Jurkat, Clone E6-1 (cell line): ENCODE results near the gene ZNF462.

ENCODE experiments used
- DNase-seq: peaks from one replicate; pipeline ENCODE4 v3.0.0-alpha.2; 2011; ENCODE audit warnings: low read depth, low spot score
- H3K4me3 ChIP-seq: 2 replicates; pipeline ENCODE4 v1.5.1; 2011; ENCODE audit warnings: mild to moderate bottlenecking, low read length, control low read depth, moderate library complexity

Gene ZNF462

DNA sequence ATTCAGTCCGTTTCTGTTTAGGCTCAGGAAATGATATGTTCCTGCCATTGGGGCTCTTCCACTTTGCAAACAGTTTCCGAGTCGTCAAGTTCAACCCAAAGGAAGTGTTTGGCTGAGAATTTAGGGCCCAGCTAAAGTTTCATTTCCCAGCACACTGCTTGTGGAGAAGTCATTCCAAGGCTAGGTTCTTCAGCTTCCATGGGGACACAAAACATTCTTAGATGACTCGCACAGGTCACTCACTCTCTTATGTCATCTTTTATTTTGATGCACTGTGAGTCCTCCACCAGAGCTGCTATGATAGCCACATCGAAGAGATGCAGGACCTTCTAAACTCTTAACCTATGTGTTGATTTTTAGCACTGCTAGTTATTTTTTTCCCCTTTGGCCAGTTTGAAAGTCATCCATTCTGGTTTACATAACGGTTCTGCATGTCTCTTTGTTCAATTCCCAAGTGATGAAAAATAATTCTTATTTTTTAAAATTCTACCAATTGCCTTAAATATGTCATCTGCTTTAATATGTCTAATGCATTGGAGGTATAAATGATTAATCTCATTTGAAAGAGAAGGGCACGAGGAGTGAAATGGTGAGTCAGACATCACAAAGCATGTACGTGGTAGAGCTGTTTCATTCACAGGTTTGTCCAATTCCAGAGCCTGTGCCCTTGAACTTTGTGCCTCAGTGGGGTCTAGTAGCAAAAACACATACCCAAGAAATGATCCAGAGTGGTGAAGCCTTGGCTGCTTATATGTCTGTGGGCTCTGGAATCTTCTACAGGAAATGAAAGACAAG lies 84.3 kb downstream of the ZNF462 start:
- no peak overlapping the region for H3K4me3 ChIP-seq
- DNase-seq, result no peak

DNA sequence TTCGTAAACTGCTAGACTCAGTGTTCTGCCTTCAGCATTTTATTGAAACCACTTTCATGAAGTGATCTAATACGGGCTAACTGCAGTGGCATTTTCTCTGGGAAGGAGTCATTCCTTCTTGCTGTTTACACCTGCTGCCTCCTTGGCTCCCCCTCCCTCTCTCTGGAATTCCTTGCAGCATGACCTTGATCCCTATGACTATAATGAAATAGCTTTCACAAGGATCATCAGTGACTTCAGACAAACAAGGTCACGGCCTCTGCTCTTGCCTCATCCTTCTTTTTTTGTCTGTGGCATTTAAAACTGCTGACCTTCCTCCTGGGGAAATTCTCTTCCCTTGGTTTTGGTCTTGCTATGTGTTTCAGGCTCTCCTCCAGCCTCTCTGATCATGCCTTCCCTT lies 90.2 kb downstream of the ZNF462 start:
- no peak for DNase-seq

DNA sequence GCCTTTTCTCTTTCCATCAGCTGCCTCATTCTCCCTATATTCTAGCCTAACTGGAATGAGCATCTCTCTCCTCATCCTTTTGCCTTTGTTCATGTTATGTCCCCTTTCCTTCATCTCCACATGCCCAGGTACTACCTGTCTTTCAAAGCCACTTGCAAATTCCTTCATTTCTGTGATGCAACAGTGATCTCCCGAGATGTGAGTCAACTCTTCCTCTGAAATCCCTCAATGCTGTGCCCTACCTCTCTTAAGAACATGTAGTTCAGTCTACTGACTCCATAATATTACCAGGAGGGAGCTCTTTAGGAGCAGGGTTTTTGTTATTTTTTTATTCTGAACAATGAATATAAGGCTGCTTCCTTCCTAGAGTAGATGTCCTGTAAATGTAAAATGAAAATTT lies 91.6 kb downstream of the ZNF462 start:
- no peak overlapping the region for H3K4me3 ChIP-seq
- no peak for DNase-seq

More for the DNA sequence above, 90.2 kb downstream of the ZNF462 start:
- no peak overlapping the region for H3K4me3 ChIP-seq

DNA sequence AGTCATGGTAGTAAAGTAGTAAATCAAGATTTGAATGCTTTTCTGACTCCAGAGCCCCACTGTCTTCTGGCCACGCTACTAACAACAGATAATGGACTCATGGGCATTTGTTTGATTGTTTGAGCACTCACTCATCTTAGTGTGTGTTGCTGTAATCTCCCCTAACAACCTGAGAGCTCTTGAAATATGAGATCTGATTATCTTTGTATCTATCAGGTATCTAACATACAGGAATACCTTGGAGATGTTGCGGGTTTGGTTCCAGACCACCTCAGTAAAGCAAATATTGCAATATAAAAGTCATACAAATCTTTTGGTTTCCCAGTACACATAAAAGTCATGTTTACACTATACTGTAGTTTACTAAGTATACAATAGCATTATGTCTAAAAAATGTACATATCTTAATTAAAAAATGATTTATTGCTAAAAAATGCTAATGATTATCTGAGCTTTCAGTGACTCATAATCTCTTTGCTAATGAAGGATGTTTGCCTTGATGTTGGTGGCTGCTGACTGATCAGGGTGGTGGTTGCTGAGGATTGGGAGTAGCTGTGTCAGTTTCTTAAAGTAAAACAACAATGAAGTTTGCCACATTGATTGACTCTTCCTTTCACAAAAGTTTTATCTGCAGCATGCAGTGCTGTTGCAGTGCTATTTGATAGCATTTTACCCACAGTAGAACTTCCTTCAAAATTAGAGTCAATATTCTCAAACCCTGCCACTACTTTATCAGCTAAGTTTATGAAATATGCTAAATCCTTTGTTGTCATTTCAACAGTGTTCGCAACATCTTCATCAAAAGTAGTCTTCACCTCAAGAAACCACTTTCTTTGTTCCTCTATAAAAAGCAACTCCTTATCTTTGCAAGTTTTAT lies 92.2 kb downstream of the ZNF462 start:
- peak; percentile 93 for DNase-seq
- H3K4me3 ChIP-seq, result no peak overlapping the region

DNA sequence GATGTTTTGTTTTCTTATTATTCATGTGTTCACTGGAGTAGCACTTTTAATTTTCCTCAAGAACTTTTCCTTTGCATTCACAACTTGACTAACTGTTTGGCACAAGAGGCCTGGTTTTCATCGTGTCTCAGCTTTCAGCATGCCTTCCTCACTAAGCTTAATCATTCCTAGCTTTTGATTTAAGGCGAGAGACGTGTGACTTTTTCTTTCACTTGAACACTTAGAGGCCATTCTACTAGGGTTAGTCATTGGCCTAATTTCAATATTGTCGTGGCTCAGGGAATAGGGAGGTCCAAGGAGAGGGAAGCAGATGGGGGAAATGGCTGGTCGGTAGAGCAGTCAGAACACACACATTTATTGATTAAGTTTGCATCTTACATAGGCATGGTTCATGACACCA lies 94.0 kb downstream of the ZNF462 start:
- DNase-seq, result no peak
- no peak overlapping the region for H3K4me3 ChIP-seq

DNA sequence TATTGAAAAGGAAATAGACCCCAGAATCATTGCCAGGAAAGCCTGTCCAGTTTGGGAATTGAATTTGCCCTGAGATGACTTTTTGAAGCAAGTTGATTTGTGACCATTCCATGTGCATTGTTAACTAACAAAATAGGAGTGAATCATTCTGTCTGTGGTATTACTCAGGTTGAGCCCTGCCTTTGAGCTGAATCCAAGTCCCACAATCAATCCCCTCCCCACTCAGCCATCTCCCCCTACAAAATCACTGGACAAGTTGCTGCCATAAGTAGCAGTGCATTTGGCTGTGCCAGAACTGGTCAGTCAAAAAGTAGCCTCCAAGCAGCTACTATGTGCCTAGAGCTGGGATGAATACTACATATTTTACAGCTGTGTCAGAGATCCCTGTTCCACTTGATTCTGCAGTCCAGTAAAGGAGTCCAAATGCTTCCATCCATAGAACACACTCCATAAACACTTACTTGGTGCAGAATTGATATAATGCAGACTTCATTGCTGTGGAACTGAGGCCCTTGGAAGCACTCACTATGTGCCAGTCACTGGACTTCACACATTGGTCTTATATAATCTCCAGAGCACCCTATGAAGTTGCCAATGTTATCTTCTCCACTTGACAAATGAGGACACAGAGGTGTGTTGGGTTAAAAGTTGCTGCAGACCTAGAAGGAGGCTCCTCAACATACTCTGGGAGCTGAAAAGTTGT lies 96.1 kb downstream of the ZNF462 start:
- no peak overlapping the region for H3K4me3 ChIP-seq
- DNase-seq, result no peak

DNA sequence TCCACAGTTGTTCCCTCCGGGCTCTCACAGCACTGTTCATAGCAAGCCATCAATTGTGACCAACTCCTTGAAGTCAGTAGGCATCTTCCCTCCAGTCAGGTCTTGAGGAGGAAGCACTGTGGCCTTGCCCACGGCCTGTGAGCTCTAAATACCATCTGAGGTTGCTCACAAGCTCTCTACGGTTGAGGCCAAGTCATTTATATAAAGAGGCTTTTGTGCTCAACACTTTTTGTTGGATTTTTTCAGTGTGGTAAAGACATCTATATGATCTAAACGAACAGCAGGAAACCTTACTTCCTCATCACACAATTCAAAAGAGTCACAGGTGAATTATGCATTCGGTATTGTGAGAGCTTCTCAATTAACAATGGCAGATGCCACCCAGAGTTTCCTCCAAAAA lies 97.3 kb downstream of the ZNF462 start:
- peak; percentile 88 for DNase-seq
- H3K4me3 ChIP-seq, result no peak overlapping the region

DNA sequence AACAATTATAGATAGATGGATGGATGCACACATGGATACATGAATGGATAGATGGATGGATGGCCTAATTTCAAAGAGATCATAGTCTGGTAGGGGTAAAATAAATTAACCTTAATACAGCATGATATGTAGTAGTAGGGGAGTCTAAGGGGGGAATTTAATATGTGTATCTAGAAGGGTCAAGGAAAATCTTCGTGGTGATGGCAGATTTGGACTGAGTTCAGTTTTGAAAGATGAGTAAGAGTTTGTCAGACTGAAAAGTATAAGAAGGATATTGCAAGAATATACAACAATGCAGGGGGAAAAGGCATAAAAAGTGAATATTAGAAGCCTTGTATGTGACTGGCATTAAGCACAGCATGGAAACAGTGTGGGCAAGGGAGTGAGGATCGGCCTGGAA lies 98.7 kb downstream of the ZNF462 start:
- H3K4me3 ChIP-seq, result no peak overlapping the region
- DNase-seq, result no peak

DNA sequence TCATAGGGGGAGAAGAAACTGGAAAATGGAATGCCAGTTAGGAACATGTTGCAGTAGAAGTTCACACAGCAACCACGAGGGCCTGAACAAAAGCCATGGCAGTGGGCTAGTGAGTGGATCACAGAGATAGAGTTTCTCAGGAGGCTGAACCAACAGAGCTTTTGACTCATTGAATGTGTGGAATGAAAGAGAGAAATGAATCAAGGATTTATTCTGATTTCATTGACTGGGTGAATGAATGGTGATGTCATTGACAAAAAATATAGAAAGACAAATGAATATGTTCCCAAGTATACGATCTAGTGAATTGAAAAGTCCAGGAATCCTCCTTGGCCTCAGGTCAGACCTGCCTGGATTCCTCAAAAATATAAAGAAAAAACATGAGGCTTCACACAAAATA lies 99.2 kb downstream of the ZNF462 start:
- no peak for DNase-seq

DNA sequence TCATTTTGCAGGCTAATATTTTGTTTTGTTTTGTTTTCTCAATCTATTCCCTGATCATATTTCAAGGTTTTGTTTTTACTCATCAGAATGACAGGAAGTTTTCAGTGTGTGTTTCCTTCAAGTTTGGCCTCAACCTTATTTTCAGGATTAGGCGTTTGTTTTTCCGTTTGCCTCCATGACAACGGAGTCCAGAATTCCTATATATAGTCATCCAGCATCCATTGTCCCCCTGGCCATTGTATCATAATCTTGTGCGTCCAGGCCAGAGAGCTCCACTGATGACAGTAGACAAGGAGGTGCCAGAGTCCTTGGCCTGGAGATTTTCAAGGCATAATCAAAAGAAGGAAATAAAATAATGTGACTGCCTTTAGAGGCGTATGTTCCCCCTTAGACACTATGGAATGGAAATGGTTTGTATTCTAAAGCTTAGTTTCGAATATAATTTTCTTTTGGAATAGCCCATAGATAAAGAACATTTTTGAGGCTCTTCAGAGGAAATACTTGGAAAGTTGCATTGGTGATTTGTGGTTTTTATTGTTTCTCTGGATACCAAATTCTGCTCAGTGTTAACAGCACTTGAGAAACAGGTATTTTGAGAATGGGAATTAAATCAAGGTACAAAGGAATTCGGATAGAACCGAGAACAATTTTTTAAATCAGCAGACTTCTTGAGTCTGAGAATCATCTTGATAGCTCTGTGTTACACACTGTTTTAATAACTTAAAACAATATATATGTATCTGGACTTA lies 99.8 kb downstream of the ZNF462 start:
- DNase-seq, result no peak
- H3K4me3 ChIP-seq, result no peak overlapping the region

More for the DNA sequence above, 99.2 kb downstream of the ZNF462 start:
- H3K4me3 ChIP-seq, result no peak overlapping the region

DNA sequence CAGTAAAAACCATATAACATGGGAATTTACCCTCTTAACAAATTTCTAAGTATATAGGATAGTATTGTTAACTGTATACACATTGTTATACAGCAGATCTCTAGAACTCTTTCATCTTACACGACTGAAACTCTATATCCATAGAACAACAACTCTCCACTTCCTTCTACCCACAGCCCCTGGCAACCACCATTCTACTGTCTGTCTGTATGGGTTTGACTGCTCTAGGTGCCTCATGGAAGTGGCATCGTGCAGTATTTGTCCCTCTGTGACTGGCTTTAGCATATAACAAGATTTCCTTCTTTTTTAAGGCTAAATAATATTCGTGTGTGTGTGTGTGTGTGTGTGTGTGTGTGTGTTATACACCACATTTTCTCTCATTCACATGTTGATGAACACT lies 100.7 kb downstream of the ZNF462 start:
- H3K4me3 ChIP-seq, result no peak overlapping the region
- peak; percentile 52 for DNase-seq

DNA sequence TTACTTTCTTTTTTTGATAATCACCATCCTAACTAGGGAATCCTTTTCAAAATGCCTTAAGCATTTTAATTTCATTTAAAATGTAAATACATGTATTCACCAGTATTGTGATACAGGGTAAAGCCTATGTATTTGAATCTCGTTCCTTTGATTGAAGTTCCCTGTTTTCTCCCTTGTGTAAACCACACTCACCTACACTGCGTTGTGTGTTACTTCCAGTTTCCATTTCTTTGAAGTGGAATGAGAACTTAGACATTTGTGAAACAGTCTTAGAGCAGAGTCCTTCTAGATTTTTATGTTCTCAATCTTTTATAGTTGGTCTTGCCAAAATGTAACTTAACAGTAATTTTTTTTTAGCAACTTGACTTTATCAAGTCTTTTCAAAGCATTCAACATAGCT lies 101.4 kb downstream of the ZNF462 start:
- DNase-seq, result peak; percentile 80
- H3K4me3 ChIP-seq, result no peak overlapping the region

DNA sequence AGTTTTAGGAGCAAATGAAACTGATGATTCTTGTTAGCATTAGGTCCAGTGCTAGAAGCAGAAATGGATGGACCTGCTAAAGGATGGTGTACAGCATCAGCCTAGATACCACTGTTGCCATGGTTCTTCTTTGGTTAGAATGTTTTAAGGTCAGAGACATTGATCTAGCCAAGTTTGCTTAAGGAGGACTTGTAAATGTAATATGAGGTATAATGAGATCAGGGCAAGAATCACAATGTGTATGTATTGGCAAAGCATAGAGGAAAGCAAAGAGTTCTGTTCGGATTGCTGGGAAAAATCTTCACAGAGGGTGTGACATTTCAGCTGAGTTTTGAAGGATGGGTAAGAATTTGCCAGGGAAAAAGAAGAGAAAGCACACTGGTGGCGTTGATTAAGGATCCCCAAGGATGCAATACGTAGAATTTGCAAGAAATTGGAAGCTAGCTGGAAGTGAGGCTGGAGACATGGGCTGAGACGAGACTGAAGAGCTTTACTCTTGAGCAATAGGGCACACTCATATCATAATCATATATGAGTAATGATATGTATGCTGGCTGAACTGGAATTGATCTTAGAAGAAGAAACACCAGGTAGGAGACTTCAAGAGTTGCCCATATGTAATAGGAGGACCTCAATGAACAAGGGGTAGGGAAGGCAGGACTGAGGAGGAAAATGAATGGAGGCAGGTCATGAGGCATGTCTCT lies 102.0 kb downstream of the ZNF462 start:
- no peak overlapping the region for H3K4me3 ChIP-seq
- DNase-seq, result no peak

DNA sequence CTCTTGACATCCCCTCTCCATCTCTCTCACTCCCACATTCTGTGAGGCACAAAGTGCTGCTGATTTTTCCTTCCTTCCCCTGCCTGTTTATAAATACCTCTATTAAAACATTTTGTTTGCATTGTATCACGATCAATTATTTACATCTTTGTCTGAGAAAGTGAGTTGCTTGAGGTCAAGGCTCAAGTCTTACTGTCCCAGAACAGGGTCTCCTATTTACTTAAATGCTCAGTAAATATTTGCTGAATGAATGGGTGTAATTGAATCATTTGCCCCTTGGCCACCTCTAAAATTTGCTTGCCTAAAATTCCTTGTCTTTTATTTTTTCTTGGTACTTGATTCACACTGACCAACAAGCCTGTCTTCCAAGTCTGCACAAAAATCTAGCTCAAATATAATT lies 103.5 kb downstream of the ZNF462 start:
- no peak overlapping the region for H3K4me3 ChIP-seq
- no peak for DNase-seq

DNA sequence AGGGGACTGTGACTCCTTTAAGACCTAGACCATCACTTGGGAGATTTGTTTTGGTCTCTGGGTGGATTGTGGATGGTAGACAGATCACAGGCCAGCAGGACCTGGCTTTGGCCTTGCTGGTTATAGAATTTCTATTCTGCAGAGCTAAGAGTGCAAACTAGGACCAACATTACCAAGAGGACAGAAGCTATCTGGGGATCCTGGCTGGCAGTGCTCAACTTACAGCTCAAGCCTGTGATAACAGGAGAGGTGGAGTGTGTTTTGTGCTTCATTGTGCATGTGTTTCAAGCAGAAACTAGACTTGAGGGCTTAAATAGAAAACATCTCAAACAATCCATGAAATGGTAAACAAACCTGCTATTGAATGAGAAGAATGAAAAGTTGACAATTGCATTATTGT lies 106.7 kb downstream of the ZNF462 start:
- no peak overlapping the region for H3K4me3 ChIP-seq
- no peak for DNase-seq

DNA sequence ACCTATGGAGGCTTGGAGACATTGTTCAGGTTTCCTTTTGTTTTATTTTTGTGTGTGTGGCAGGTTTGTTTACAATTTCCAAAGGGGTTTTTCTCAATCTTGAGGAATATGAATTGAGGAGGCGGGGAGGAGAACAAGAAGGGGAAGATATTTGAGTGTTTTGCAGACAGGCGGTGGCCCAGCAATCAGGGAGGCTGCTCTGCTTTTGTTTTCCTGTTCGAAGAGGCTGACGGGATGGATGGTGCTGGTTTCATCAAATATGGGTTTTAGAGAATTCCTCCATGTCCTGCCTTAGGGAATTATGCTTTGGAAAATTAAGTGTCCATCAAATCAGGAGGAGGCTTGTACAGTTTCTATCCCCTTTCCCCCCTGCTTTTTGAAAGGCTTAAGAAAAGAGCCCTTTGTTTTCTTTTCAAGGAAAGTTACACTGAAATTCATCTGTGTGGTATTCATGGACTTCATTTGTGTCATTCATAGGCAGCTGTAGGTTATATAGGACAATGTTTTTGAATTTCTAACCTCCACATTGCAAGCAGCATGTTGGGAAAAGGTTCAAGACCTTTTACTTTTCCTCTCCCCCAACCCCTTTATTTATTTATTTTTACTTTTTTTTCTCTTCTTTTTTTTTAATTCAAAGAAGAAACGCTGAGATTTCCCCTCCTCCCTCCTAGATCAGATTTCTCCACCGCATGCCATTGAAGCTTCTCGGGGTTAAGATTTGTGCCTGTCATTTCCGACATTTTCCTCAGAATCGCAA lies 107.4 kb downstream of the ZNF462 start:
- DNase-seq, result no peak
- no peak overlapping the region for H3K4me3 ChIP-seq

DNA sequence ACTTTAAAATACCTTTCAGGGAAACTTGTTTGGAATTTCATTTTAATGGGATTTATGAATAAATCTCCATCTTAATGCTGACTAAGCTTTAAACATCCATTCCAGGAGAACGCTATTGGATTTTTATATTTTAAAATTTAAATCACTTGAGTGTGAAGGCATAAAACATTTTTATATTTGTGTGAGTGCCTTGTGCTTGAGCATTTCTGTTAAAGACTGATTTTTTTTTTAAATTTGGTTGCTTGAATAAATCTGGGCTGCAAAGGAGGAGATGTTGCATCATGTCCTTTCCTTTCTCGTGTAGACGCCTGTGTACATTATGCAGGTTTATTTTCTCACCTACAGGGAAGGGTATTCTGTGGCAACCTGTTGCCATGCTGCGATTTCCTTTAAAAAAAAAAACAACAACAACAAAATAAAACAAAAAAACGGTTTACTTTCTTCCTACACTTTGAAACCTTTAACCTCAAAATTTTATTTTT lies 108.1 kb downstream of the ZNF462 start:
- DNase-seq, result no peak
- no peak overlapping the region for H3K4me3 ChIP-seq

DNA sequence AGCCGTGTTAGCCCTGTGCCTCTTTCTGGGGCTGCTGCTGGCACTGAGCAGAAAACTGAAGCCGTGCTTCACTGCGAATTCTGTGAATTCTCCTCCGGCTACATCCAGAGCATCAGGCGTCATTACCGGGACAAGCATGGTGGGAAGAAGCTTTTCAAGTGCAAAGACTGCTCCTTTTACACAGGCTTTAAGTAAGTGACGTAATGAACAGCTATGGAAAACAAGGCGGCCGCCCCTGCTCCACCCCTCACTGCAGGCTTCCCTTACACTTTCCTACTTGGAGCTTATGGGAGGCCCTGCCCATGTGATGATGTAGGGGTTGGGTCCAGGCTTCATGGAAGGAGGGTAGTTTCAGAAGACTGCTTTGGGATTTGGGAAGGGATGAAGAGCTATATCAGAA lies 109.1 kb downstream of the ZNF462 start:
- DNase-seq, result no peak
- no peak overlapping the region for H3K4me3 ChIP-seq
